ENCODE data around the gene COL9A3. TPM values are rescaled to one million over a fixed set of nuclear protein-coding genes. Genes with fewer than 3 reads are reported as not detected.

Gene COL9A3
- total and polyA plus RNA-seq, 8 donors = 1.7 to 183 (median 9.5) TPM

- ATAC-seq (no peak), FAIRE-seq (no peak), DNase-seq (no peak)
- intact Hi-C loops (cut with DNase I) = loop anchor here in 2 of 3 donors (5.0 to 10.0 kb wide), 3 partner anchors 103 to 283 kb away; no protein-coding TSS in a partner anchor
- TF ChIP-seq CTCF (IDR thresholded peaks at IDR 0.05) = no peak
- Histone ChIP-seq H3K9me3 (no peaks in the 10 kb centered on the region), H3K36me3 (no peaks in the 10 kb centered on the region), H3K27ac (no peak overlapping the region), H3K27me3 (no peaks in the 10 kb centered on the region), H3K4me1 (no peaks in the 10 kb centered on the region), H3K4me3 (no peak overlapping the region)
- WGBS, 2 donors = 51 to 64% methylated on average over 7 of the region's 7 CpGs
Observed at GRCh38 chr20:62787321-62787720, 29.5 kb upstream of the COL9A3 start.

- FAIRE-seq (no peak), DNase-seq (no peak), ATAC-seq (no peak)
- WGBS, 2 donors = 54 to 74% methylated on average over 5 of the region's 5 CpGs
- H3K36me3 ChIP-seq = no peaks in the 10 kb centered on the region
- no peaks in the 10 kb centered on the region for H3K9me3 ChIP-seq
- no peak overlapping the region for H3K4me3 ChIP-seq
- no peak for TF ChIP-seq CTCF (IDR thresholded peaks at IDR 0.05)
- intact Hi-C loops (cut with DNase I) = loop anchor here in 2 of 3 donors (5.0 to 10.0 kb wide), 3 partner anchors 103 to 283 kb away; no protein-coding TSS in a partner anchor
- H3K27me3 ChIP-seq = no peaks in the 10 kb centered on the region
- no peak overlapping the region for H3K27ac ChIP-seq
- no peaks in the 10 kb centered on the region for H3K4me1 ChIP-seq
Observed at GRCh38 chr20:62787866-62788265, 29.0 kb upstream of the COL9A3 start.

- no peak for ATAC-seq
- peaks cover 0 to 3% (median 1%) of the 10 kb centered on the region in 3 donors for H3K4me1 ChIP-seq
- H3K27ac ChIP-seq = no peak overlapping the region
- intact Hi-C loops (cut with DNase I) = loop anchor here in 2 of 3 donors (5.0 to 10.0 kb wide), 3 partner anchors 104 to 284 kb away; no protein-coding TSS in a partner anchor
- WGBS, 2 donors = 54 to 66% methylated on average over 15 of the region's 15 CpGs
- no peak for DNase-seq
- no peaks in the 10 kb centered on the region for H3K36me3 ChIP-seq
- no peaks in the 10 kb centered on the region for H3K9me3 ChIP-seq
- no peak overlapping the region for H3K4me3 ChIP-seq
- H3K27me3 ChIP-seq = no peaks in the 10 kb centered on the region
- no peak for TF ChIP-seq CTCF (IDR thresholded peaks at IDR 0.05)
- FAIRE-seq = no peak
Observed at GRCh38 chr20:62788607-62789006, 28.2 kb upstream of the COL9A3 start.

GRCh38 chr20:62790075-62790474 lies 26.8 kb upstream of the COL9A3 start:
- WGBS, 2 donors = 72 to 82% methylated on average over 12 of the region's 12 CpGs
- H3K36me3 ChIP-seq = no peaks in the 10 kb centered on the region
- no peak for DNase-seq
- no peak overlapping the region for H3K4me3 ChIP-seq
- no peak for ATAC-seq
- no peaks in the 10 kb centered on the region for H3K27me3 ChIP-seq
- intact Hi-C loops (cut with DNase I) = no loop called here
- peaks cover 0 to 5% (median 3%) of the 10 kb centered on the region in 3 donors for H3K4me1 ChIP-seq
- H3K27ac ChIP-seq = no peak overlapping the region
- TF ChIP-seq CTCF (IDR thresholded peaks at IDR 0.05) = no peak
- FAIRE-seq = no peak
- no peaks in the 10 kb centered on the region for H3K9me3 ChIP-seq

- Histone ChIP-seq H3K36me3 (no peaks in the 10 kb centered on the region), H3K27ac (no peak overlapping the region), H3K4me3 (no peak overlapping the region), H3K9me3 (no peaks in the 10 kb centered on the region), H3K4me1 (peaks cover 0 to 5% (median 3%) of the 10 kb centered on the region in 3 donors), H3K27me3 (no peaks in the 10 kb centered on the region)
- ATAC-seq = peak in 3 of 4 donors; percentile 5 to 33 (median 22)
- FAIRE-seq = no peak
- 31 to 37% methylated on average over 23 of the region's 23 CpGs for WGBS, 2 donors
- peak; percentile 64 to 89 (median 82) for TF ChIP-seq CTCF (IDR thresholded peaks at IDR 0.05)
- intact Hi-C loops (cut with DNase I) = no loop called here
- DNase-seq = peak in 5 of 6 donors; percentile 63 to 81 (median 73)
Observed at GRCh38 chr20:62791301-62792181, 25.3 kb upstream of the COL9A3 start.

Measured in pancreas (tissue), 10 donors.